CD4-positive, alpha-beta T cell treated with Interleukin-12 subunit alpha and Interleukin-12 subunit beta, for 1 hour (primary cell): ENCODE data around the gene CCHCR1.
"Not testable (repeated sequence)": the region's sequence is repeated elsewhere in the genome, so short reads cannot be mapped to it uniquely, and the experiment has no call there.

Experiments used
- DNase-seq: peaks from one replicate; pipeline ENCODE4 v3.0.0-alpha.2; 2020

The CCHCR1 gene

DNA sequence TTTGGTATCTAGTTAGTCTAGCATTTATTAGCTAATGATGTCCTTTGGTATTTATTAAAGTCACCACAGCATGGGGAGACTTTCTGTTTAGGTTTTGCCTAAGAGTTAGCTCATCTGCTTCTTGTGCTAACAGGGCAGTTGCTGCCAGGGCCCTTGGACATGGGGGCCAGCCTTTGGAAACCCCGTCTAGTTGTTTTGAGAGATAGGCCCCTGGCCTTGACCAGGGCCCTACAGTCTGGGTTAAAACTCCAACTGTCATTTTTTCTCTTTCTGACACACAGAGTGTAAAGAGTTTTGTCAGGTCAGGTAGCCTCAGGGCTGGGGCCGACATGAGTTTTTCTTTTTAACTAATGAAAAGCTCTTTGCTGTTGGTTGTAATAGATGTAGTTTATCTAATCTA is 25.7 kb upstream of the CCHCR1 start:
- DNase-seq: not testable (repeated sequence)

DNA sequence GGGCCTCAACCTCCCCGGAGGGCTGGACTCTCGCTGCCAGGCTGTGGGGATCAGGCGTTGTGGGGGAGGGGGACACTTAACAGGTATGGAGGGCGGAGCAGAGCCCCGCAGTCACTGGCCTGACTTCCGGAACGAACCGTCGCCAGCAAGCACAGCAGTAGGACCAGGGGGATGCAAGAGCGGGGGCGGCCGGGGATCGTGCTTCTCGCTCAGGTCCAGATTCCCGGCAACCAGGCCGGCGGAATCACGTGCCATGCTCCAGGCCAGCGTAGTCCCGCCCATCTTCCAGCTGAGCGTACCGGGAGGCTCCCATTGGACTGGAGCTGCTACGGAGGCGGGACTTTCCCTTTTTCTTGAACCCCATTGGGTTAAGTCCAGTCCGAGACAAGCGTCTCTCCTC is 22.9 kb upstream of the CCHCR1 start:
- peak; percentile 81 for DNase-seq

DNA sequence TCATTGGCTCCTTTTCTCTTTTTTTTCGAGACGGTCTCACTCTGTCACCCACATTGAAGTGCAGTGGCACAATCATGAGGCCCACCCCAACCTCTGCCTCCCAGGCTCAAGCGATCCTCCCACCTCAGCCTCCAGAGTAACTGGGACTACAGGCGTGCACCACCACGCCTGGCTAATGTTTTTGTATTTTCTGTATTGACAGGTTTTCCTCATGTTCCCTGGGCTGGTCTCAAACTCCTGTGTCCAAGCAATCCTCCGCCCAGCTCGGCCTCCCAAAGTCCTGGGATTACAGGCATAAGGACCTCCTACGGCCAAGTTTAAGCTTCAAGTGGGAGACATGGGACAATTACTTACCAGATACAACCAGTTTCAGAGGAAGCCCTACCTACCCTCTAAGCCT is 22.3 kb upstream of the CCHCR1 start:
- DNase-seq: no peak

DNA sequence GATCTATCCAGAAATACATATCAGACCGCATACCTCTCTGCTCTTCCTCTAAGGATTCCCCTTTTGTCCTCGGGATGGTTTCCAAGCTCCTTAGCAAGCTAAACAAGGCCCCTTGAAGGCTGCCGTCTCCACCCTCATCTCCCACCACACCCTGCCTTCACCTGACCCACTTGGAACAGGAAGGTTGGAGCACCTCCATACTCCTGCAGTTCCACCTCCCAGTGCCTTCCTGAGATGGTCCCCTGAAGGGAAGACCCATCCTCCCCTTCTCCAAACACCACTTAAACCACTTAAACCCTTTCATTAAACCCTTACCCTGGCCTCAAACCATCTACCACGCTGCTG is 21.4 kb upstream of the CCHCR1 start:
- DNase-seq: no peak

DNA sequence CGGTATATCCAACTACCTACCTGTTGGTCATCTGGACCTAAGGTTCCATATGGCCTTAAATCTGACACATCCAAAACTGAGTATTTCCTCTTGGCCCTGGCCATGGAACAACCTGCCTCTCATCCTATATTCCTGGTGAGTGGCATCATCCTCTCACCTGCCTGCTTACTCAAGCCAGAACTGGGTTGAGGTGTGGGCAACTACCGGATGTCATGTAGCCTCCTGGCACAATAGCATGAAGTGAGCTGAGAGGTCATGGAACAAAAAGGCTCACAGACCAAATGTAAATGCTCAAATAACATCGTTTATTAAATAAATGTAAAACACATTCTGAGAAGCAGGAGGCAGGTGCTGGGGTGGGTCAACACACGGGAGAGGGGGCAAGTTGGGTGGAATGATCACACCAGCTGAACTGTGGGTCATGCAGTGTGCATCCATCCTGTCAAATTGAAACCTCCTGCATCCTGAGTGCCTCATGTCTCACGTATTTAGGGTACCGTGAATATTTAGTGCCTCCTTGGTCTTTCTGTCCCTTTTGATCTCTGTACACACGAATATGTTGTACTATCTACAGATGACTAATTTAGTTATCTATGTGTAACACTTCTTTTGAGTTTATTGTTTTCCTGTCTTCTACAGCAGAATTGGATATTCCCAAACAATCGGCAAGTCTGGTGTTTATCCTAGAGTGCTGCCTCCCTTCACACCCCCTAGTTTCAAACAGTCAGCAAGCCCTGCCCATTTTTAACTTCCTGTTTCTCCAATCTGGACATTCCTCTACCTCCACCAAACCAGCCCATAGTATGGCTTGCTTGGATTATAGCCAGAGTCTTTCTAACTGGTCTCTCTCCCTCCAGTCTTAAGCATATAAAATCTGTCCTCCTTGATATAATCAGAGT is 20.8 kb upstream of the CCHCR1 start:
- no peak for DNase-seq

DNA sequence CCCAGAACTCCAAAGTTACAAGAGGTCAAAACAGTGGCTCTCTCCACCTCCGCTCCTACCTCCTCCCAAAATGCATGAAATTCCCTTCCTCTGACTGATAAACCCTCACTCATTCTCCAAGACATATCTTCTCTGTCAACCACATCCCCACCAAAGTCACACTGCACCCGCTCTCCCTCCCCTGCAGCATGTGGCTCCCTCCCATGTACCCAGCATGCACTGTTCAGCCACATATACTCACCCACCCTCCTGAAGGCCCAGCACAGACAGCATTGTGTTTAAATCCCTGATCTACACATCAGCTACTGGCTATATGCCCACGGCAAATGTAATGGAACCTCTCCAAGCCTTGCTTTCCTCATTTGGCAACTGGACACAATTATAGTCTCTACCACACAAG is 18.4 kb upstream of the CCHCR1 start:
- DNase-seq: no peak

DNA sequence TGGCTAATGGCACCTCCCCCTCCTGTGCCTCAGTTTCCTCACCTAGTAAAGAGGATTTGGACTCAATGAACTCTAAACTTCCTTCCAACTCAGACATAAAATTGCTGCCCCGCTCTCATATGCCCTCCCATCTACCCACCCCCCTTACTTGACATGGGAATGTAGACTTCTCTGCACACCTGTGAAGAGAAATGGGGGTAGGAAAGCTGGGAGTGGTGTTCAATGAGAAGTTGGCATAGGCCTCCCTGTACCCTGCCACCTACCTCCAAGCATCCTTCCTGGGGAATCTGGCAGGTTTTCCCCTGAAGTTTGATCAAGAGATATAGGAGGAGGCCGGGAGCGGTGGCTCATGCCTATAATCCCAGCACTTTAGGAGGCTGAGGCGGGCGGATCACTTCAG is 16.8 kb upstream of the CCHCR1 start:
- DNase-seq: no peak

DNA sequence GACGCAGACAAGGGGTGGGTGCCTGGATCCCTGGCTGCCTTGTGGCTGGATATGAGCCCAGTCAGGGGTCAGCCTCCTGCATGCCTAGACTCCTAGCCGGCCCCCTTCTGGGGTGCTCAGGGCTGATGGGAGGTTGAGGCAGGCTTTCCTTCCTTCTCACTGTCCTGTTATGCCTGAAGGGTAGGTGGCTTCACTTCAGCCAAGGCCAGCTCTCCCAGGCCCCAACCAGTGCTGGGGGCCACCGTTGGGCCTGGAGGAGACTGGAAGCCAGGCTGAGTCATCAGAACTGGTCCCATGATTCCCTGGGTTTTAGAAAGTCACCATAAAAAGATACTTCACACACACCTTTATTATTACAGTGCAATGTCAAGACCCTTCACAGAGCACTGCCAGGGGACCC is 15.8 kb upstream of the CCHCR1 start:
- DNase-seq: no peak

DNA sequence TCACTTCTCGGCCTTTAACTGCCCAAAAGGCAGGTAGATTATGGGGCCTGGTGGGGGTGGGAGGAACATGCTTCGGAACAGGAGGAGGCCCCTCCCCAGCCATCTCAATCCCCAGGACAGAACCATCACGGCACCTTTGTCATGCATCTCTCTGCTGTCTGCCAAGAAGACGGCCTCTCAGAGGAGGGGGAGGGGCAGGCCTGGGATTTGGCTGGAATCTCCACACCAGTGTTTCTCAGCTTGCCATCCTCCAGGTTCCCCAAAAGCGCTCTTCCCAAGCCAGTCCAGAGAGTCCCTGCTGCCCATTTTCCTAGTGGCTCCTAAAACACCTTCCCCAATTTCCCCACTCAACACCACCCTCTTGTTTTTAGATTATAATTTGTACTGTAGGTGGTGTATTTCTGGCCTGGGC is 15.4 kb upstream of the CCHCR1 start:
- DNase-seq: no peak

DNA sequence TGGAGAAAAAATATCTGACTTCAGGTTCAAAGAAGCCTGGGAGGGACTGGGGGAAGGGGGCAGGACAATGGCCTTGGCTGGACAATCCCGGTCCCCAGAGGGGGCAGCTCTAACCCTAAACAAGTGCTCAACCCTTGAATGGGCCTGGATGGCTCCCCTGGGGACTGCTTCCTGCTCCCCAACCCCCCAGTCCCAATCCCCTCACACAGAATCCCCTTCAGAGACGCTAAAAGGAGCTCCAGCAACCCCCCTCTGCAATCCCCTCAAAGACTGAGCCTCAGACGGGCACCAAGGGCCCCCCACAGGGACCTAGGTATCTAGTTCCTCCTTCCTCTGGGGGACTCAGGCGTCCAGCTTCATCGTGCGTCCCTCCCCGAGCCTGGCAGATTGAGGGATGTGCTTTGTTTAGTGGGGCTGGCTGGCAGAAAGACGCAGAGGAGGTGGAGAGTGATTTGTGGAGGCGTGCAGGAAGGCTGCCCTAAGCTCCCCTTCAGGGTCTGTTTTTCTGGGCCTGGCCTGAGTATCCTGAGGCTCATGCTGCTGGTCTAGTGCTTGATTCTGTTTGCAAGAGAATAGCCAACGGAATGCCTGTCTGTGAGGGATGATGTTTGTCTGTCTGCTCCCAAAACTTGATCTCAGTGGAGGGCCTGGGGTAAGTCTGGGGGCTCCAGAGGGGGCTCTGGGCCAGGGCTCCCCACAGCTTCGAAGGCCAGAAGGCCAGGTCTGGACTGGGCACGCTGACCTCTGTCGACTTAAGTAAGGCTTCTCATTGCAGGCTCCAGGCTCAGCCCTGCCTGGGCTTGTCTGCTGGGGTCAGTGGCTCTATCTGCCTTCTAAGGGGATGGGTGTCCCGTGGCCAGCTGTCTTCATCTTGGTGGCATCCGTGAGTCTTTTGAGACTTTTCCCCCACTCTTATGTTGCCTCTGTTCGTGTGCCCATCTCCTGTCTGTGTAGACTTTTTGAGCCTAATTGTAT is 14.6 kb upstream of the CCHCR1 start:
- DNase-seq: no peak

DNA sequence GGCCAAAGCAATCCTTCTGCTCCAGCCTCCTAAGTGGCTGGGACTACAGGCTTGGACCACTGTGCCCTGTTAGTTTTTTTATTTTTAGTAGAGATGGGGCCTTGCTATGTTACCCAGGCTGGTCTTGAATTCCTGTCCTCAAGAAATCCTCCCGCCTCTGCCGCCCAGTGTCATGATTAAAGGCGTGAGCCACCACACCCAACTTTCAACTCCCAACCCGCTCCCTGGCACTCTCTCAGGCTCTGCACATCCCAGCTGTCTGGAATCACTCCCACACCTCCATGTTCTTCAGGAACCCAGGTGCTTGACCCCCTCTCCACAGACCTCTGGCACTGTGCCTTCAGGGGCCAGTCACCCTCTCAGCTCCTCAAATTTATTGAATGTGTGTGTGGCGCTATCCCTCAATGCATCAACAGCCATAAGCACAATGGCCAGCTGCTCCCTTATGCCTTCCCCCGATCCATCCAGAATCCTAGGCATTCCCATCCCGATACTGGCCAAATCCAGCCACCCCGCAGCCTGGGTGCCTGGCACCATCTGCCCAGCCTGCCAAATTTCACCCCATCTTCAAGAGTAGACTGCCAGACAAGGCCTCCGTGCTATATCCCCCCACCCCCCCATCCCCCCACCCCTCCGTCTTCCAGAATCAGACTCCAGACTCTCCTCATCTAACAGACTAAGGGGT is 13.5 kb upstream of the CCHCR1 start:
- no peak for DNase-seq

DNA sequence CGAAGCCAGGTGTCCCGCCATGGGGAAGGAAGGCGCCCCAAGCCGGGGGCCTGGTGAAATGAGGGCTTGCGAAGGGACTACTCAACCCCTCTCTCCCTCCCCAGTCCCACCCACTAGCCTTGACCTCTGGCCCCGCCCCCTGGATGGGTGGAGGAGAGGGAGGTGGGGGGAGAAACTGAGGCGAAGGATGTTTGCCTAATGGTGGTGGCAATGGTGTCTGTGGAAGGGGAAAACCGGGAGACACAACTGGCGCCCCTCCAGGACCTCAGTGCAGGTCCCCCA is 12.9 kb upstream of the CCHCR1 start, which contains the start of gene POU5F1:
TSS of gene POU5F1 (minus strand) at position 83 of the 282 bp plus-strand sequence. CDS start at position 21, 62 bp downstream.
- no peak for DNase-seq

DNA sequence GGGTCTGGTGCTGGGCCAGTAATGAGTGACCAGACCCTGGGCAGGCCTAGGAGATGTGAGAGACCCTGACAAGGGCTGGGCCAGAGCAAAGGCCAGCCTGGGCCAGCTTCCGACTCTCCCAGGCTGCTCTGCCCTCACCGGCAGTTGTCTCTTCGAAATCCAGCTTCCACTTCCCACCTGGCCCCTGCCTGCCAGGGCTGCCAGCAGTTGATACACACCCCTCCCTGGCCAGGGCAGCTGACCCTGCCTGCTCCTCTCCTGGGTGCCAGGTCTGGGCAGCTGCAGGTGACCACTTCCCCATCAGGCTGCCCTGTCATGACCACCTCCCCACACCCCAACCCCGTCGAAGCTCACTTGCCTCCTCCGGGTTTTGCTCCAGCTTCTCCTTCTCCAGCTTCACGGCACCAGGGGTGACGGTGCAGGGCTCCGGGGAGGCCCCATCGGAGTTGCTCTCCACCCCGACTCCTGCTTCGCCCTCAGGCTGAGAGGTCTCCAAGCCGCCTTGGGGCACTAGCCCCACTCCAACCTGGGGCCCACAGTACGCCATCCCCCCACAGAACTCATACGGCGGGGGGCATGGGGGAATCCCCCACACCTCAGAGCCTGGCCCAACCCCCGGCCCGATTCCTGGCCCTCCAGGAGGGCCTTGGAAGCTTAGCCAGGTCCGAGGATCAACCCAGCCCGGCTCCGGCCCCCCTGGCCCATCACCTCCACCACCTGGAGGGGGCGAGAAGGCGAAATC is 12.4 kb upstream of the CCHCR1 start:
- DNase-seq: not testable (repeated sequence)

DNA sequence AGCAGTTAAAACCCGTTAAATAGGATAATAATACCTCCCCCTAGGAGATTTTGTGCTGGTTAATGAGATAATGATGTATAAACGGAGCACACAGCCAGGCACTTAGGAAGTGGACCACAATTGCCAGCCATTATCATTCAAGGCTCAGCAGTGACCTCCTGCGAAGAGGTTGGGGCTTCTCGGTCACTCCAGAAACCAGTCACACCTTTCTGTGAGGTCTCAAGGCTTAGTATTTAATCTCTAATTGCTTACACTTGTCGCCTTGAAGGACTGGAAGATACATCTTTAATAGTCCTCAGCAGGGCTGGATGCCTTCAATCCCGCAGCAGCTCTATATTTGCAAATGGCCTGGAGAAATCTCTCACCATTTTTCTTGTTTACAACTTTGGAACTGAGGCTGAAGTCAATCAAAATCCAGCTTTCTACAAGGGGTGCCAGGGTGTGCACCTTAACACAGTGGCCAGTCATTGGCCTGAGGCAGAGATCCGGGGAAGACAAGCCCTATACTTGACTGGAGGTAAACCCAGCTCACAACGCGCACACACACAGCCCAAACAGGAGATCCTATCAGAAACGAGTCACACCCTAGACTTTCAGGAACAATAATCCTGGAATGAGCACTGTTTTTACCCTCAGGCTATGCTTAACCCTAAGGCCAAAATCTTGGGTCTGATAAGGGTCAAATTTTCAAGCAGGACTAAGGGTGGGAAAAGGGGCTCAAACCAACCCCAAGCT is 11.7 kb upstream of the CCHCR1 start:
- no peak for DNase-seq

DNA sequence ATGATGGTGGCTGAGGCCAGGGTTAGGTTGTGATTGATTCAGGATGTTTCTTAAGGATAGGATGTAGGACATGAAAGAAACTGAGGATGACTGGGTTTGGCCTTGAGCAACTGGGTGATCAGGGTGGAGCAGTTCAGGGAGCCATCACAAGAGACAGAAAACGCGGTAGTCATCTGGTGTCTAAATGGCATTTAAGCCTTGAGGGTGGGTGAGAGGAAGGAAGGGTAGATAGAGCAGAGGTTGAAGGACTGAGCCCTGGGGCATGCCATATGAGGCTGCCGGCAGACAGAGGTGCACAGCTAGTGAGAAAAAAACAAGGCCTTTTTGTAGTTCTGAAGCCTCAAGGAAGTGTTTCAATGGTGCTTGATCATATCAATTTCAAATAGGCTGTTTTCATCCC is 11.0 kb upstream of the CCHCR1 start:
- no peak for DNase-seq

DNA sequence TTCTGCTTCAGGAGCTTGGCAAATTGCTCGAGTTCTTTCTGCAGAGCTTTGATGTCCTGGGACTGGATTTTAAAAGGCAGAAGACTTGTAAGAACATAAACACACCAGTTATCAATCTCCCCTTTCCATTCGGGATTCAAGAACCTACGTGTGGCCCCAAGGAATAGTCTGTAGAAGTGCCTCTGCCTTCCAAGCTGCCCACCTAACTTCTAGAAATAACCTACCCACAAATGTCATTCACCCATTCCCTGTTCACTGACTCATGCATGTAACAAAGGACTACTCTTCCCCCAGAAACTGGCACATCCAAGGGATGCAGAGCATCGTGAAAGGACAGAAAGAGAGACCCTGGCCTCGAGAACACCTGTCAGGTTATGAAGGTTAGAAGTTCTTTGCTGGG is 8.4 kb upstream of the CCHCR1 start:
- no peak for DNase-seq

DNA sequence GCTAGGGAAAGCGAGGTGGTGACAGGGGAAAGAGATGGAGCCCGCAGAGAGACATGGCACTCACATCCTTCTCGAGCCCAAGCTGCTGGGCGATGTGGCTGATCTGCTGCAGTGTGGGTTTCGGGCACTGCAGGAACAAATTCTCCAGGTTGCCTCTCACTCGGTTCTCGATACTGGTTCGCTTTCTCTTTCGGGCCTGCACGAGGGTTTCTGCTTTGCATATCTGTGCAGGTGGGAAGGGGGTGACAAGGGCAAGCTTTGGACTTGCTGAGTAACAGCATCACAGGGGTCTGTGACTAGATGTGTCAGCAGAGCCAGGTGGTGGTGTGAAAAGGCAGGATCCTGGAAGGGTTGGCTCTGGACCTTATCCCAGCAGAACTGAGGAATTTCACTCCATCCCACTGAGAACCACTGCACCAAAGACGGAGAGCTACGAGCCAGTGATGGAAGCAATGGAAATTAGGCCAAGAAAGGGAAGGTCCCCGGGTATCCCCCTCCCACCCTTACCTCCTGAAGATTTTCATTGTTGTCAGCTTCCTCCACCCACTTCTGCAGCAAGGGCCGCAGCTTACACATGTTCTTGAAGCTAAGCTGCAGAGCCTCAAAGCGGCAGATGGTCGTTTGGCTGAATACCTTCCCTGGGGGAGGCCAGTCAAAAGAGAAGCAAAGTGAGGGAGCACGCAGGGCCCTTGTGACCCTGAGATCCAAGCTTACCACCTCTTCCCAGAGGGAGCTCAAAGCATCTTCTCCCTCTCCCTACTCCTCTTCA is 7.6 kb upstream of the CCHCR1 start:
- DNase-seq: not testable (repeated sequence)

DNA sequence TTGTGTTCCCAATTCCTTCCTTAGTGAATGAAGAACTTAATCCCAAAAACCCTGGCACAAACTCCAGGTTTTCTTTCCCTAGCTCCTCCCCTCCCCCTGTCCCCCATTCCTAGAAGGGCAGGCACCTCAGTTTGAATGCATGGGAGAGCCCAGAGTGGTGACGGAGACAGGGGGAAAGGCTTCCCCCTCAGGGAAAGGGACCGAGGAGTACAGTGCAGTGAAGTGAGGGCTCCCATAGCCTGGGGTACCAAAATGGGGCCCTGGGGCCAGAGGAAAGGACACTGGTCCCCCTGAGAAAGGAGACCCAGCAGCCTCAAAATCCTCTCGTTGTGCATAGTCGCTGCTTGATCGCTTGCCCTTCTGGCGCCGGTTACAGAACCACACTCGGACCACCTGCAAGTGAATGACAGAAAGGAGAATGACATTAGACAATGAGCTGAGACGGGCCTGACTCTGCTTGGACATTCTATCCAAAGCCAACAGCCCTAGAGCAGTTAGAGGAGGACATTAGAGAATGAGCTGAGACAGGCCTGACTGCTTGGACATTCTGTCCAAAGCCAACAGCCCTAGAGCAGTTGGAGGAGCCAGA is 7.0 kb upstream of the CCHCR1 start:
- not testable (repeated sequence) for DNase-seq

DNA sequence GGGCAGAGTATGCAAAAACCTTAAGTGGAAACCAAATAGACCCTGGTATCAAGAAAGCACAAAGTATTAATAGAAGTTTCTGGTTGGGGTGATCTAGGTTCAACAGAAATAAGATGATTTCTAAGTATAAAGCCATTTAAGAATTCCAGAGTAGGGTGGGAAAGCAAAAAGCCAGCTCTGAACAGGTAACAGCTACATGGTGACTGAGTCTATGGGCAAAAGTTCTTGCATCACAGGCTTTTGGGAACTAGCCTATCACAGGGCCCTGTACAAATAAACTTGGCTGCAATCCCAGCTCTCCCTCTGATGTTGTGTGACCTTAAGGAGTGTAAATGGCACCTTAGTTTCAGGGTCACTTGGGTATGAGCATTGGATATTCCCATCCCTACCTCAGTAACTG is 6.3 kb upstream of the CCHCR1 start:
- DNase-seq: no peak

DNA sequence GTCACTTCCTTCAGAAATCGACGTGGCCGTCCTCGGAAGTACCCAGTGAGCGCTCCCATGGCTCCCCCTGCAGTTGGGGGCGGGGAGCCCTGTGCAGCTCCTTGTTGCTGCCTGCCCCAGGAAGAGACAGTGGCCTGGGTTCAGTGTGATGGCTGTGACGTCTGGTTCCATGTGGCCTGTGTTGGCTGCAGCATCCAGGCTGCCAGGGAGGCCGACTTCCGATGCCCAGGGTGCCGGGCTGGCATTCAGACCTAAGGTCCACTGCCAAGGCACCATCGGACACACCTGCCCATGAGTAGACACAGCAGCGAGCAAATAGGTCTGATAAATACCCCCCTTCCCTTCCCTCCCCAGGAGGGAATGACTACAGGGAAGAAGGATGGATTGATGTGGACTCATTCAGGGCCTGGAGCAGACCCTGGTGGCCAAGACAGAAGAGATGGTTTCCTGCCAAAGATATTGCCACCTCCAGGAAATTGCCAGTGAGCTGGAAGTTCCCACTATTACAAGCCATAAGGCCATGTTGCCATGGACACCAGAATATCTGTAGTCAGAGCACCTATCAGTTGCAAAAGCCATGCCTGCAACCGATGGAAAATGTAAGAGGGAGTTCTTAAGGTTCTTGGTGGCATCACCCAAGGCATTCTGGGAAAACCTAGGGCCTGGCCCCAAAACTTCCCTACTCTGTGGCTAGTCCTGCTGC is 5.0 kb upstream of the CCHCR1 start:
- no peak for DNase-seq
